Neural progenitor cell (in vitro differentiated cells): ENCODE measurements around the gene FAM53A.

ENCODE experiments used
- CTCF ChIP-seq: fragments of 200-600 bp; sonication (generic); IDR thresholded peaks from 2 replicates; pipeline ENCODE4 v1.5.1; 2017; ENCODE audit warnings: antibody characterized with exemption, mild to moderate bottlenecking
- EZH2 ChIP-seq: fragments of 200-600 bp; sonication (generic); IDR thresholded peaks from 2 replicates; pipeline ENCODE4 v1.6.1; 2017; ENCODE audit warnings: antibody characterized with exemption, mild to moderate bottlenecking, moderate library complexity
- EZH2phosphoT487 ChIP-seq: fragments of 200-600 bp; sonication (generic); IDR thresholded peaks from 2 replicates; pipeline ENCODE4 v1.6.1; 2017; ENCODE audit warnings: antibody characterized with exemption

DNA sequence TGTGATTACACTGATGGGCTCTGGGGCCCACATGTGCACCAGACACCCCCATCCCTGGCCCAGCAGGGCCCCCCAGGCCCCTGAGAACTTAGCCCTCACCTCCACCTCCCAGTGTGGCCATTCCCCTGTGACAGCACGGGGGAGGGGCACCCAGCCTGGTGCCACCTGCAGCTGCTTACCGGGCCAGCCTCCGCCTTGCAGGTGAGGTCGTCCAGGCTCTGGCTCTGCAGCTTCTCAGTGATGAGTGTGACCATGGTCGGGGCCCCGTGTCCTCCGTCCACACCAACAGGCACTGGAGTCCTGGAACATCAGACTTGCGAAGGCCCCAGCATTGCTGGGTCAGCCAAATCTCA lies 15.6 kb downstream of the FAM53A start:
- no peak for TF ChIP-seq CTCF
- no peak for TF ChIP-seq EZH2
- TF ChIP-seq EZH2phosphoT487: no peak
